22Rv1 (cell line): Measurements from ENCODE around the gene OLFML2A.

Experiments used
- H3K27ac ChIP-seq: fragments of 450-650 bp; 2 replicates; pipeline ENCODE4 v1.5.1; 2017
- ZFX ChIP-seq: fragments of 450-650 bp; IDR thresholded peaks from 2 replicates; pipeline ENCODE4 v1.6.1; 2017; ENCODE audit warnings: antibody characterized with exemption, borderline replicate concordance
- TF ChIP-seq, protein P1 (sequence below): fragments of 450-650 bp; IDR thresholded peaks from 2 replicates; pipeline ENCODE4 v1.5.1; 2017; ENCODE audit warnings: mild to moderate bottlenecking

The OLFML2A gene

DNA sequence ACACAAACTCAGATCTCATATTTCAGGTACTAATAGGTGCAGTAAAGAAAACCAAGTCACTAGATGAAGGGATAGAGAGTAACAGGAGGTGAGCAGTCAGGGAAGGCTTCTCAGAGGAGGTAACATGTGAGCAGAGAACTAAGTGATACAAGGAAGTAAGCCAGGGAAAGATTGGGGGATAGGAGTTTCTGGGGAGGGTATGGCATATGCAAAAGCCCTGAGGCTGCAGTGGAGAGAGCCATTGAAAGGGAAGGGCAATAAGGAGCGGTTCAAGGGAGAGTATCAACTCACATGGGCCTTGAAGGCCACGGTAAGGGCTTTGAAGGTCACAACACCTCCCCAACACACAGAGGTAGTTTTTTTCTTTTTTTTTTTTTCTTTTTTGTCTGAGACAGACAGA, 6.9 kb downstream of the OLFML2A start:
- TF ChIP-seq, protein P1, sequence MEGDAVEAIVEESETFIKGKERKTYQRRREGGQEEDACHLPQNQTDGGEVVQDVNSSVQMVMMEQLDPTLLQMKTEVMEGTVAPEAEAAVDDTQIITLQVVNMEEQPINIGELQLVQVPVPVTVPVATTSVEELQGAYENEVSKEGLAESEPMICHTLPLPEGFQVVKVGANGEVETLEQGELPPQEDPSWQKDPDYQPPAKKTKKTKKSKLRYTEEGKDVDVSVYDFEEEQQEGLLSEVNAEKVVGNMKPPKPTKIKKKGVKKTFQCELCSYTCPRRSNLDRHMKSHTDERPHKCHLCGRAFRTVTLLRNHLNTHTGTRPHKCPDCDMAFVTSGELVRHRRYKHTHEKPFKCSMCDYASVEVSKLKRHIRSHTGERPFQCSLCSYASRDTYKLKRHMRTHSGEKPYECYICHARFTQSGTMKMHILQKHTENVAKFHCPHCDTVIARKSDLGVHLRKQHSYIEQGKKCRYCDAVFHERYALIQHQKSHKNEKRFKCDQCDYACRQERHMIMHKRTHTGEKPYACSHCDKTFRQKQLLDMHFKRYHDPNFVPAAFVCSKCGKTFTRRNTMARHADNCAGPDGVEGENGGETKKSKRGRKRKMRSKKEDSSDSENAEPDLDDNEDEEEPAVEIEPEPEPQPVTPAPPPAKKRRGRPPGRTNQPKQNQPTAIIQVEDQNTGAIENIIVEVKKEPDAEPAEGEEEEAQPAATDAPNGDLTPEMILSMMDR, result no peak
- no peak for TF ChIP-seq ZFX

DNA sequence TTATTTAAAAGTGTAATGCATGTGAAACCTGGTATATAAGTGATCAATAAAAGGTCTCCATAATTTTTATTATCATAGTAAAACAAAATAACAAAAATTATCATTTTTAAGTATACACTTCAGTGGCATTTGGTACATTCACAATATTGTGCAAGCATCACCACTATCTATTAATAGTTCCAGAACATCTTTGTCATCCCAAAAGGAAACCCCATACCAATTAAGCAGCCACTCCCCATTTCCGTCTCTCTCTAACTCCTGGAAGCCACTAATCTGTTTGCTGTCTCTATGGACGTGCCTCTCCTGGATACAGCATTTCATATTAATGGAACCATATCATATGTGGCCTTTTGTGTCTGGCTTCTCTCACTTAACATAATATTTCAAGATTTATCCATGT, 7.6 kb downstream of the OLFML2A start:
- TF ChIP-seq ZFX, result no peak
- TF ChIP-seq, protein P1, result no peak
- no peak overlapping the region for H3K27ac ChIP-seq

More for the DNA sequence above, 6.9 kb downstream of the OLFML2A start:
- H3K27ac ChIP-seq, result no peak overlapping the region

DNA sequence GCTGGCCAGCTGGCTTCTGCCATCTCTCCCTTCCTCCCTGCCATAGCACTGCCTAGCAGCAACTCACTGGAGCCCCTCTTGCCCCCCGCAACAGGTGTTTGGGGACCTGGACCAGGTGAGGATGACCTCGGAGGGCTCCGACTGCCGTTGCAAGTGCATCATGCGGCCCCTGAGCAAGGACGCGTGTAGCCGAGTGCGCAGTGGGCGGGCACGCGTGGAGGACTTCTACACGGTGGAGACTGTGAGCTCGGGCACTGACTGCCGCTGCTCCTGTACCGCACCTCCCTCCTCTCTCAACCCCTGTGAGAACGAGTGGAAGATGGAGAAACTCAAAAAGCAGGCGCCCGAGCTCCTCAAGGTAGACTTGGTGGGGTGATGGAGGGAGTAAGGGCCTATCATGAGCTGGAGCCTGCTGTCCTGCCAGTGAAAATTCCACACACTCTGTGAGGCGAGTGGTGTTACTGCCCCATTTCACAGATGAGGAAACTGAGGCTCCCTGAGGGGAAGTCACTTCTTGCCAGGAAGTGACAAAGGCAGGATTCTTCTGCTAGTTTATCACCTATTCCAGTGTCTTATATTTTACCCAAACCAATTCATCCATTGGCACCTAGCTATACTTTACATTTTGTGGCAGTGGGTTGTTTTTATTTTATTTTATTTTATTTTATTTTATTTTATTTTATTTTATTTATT, 10.1 kb downstream of the OLFML2A start:
- H3K27ac ChIP-seq, result no peak overlapping the region
- no peak for TF ChIP-seq ZFX
- TF ChIP-seq, protein P1, result no peak

DNA sequence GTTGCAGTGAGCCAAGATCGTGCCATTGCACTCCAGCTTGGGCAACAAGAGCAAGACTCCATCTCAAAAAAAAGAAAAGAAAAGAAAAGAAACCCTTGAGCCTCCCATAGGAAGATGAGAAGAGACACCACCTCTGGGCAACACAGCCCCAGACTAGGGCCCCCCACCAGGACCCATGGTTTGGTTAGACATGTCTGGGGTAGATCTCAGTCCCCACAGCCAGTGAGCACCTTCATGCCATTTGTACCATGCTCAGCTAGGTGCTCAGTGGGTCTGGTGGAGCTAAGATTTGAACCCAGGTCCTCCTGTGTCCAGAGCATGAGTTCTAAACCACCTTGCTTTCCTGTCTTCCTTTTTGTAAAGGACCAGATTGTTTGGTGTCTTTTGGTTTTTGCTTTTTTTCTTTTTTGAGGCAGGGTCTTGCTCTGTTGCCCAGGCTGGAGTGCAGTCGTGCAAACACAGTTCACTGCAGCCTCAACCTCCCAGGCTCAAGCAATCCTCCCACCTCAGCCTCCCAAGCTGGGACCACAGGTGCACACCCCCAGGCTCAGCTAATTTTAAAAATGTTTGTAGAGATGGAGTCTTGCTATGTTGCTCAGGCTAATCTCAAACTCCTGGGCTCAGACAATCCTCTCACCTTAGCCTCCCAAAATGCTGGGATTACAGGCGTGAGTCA, 11.7 kb downstream of the OLFML2A start:
- TF ChIP-seq, protein P1, result no peak
- no peak for TF ChIP-seq ZFX
- H3K27ac ChIP-seq, result no peak overlapping the region

DNA sequence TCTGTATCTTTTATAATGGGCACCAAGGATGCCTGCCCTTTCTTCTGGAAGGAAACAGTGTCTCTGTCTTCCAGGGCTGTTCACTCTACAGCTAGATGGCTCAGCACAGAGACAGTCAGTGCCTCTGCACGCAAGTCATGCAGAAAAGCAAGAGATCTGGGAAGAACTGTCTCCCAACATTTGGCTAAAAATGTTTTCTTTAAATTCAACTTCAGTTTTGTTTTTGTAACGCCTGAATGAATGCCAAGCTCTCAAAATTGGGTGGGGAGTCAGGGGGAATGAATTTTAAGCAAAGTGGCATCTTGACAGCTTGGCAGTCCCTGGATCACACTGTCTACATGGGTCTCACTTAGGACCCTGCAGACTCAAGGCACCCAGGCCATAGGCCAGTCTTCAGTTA, 12.6 kb downstream of the OLFML2A start:
- no peak for TF ChIP-seq ZFX
- TF ChIP-seq, protein P1, result no peak
- H3K27ac ChIP-seq, result no peak overlapping the region

DNA sequence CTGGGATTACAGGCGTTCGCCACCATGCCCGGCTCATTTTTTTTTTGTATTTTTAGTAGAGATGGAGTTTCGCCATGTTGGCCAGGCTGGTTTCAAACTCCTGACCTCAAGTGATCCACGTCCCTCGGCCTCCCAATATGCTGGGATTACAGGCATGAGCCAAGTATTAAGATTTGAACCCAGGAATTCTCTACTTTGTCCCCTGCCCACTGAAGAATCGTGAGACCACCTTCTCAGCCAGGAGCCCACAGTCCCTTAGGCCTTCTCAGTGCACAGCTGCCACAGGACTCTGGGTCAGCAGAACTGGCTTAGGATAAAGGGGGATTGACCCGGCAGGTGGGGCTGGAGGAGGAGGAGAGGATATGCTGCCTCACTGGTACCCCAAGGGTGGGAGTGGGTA, 13.4 kb downstream of the OLFML2A start:
- TF ChIP-seq, protein P1, result no peak
- no peak for TF ChIP-seq ZFX
- H3K27ac ChIP-seq, result no peak overlapping the region
